ENCODE data around the gene LRTM2. TPM values are rescaled to one million over a fixed set of nuclear protein-coding genes. Genes with fewer than 3 reads are reported as not detected.

The LRTM2 gene
- total RNA-seq, 2 experiments from 2014 or later = not detected

DNA sequence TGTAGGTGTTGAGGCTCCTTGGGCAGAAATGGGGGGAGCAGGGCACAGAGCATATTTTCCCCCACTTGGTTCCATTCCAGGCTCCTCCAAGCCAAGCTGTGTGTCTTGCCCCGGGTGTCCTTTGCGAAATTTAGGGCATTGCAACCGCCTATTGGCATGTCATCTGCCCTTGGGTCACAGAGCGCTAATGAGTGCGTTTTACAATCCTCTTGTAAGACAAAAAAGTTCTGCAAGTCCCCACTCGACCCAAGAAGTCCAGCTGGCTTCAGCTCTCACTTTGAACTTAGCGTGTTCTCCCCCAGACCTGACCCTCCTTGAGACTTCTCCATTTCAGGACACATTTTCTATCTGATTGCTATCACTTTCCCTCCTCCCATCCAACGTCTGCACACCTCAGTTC, 6.1 kb upstream of the LRTM2 start:
- POLR2A ChIA-PET = no interaction called here

DNA sequence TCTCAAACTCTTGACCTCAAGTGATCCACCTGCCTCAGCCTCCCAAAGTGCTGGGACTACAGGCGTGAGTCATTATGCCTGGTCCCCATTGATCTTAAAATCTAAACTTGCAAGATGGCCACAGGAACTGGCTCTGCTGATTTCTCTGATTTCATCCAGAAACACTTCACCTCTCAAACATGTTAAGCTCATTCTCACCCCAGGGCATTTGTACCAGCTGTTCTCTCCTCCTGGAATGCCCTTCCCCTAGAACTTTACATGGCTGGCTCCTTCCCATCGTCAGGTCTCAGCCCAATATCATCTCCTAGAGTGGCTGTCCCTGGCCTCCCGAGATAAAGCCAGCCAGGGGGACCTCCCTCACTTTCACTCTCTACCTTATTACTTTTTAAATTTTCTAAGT, 5.3 kb upstream of the LRTM2 start:
- CTCF ChIA-PET (ENCODE audit: unreplicated experiment) = no interaction called here

More for the DNA sequence above, 6.1 kb upstream of the LRTM2 start:
- no TSS peak for BruUV-seq (replicated peaks)
- no peak overlapping the region for H2AFZ ChIP-seq (ENCODE audit: low read length)
- no peaks in the 10 kb centered on the region for H3K9me2 ChIP-seq (ENCODE audit: insufficient read depth, low read length)
- H4K20me1 ChIP-seq (ENCODE audit: insufficient read depth, low read length) = no peaks in the 10 kb centered on the region
- H3K4me2 ChIP-seq (ENCODE audit: low read length) = no peak overlapping the region
- TF ChIP-seq, protein P1, sequence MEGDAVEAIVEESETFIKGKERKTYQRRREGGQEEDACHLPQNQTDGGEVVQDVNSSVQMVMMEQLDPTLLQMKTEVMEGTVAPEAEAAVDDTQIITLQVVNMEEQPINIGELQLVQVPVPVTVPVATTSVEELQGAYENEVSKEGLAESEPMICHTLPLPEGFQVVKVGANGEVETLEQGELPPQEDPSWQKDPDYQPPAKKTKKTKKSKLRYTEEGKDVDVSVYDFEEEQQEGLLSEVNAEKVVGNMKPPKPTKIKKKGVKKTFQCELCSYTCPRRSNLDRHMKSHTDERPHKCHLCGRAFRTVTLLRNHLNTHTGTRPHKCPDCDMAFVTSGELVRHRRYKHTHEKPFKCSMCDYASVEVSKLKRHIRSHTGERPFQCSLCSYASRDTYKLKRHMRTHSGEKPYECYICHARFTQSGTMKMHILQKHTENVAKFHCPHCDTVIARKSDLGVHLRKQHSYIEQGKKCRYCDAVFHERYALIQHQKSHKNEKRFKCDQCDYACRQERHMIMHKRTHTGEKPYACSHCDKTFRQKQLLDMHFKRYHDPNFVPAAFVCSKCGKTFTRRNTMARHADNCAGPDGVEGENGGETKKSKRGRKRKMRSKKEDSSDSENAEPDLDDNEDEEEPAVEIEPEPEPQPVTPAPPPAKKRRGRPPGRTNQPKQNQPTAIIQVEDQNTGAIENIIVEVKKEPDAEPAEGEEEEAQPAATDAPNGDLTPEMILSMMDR (conservative IDR thresholded peaks at IDR 0.05; ENCODE audit: low read length) = no peak
- no peak for TF ChIP-seq EZH2phosphoT487 (IDR thresholded peaks at IDR 0.05; ENCODE audit: borderline replicate concordance, low read depth, low read length)
- H3K36me3 ChIP-seq (ENCODE audit: insufficient read depth, low read length) = no peaks in the 10 kb centered on the region
- intact Hi-C loops (cut with micrococcal nuclease; ENCODE audit: unreplicated experiment) = no loop called here
- no peaks in the 10 kb centered on the region for H3K79me2 ChIP-seq (ENCODE audit: insufficient read depth, low read depth, low read length)
- H3K4me1 ChIP-seq (ENCODE audit: insufficient read depth, low read length, poor library complexity, severe bottlenecking) = no peaks in the 10 kb centered on the region
- no peak for DNase-seq (ENCODE audit: low spot score)
- CTCF ChIA-PET (ENCODE audit: unreplicated experiment) = no interaction called here
- H3K4me3 ChIP-seq (ENCODE audit: low read depth, low read length, poor library complexity, severe bottlenecking) = no peak overlapping the region
- H3K27ac ChIP-seq (ENCODE audit: low read depth, low read length, poor library complexity, severe bottlenecking) = no peak overlapping the region
- H3K9me3 ChIP-seq (ENCODE audit: low read length) = no peaks in the 10 kb centered on the region

More for the DNA sequence above, 5.3 kb upstream of the LRTM2 start:
- Histone ChIP-seq H3K4me3 (ENCODE audit: low read depth, low read length, poor library complexity, severe bottlenecking) (no peak overlapping the region), H3K36me3 (ENCODE audit: insufficient read depth, low read length) (no peaks in the 10 kb centered on the region), H3K27ac (ENCODE audit: low read depth, low read length, poor library complexity, severe bottlenecking) (no peak overlapping the region), H2AFZ (ENCODE audit: low read length) (no peak overlapping the region), H3K4me1 (ENCODE audit: insufficient read depth, low read length, poor library complexity, severe bottlenecking) (no peaks in the 10 kb centered on the region), H3K9me2 (ENCODE audit: insufficient read depth, low read length) (no peaks in the 10 kb centered on the region), H4K20me1 (ENCODE audit: insufficient read depth, low read length) (no peaks in the 10 kb centered on the region), H3K4me2 (ENCODE audit: low read length) (no peak overlapping the region), H3K9me3 (ENCODE audit: low read length) (no peaks in the 10 kb centered on the region), H3K79me2 (ENCODE audit: insufficient read depth, low read depth, low read length) (no peaks in the 10 kb centered on the region)
- TF ChIP-seq, protein P1 (conservative IDR thresholded peaks at IDR 0.05; ENCODE audit: low read length) = no peak
- no peak for TF ChIP-seq EZH2phosphoT487 (IDR thresholded peaks at IDR 0.05; ENCODE audit: borderline replicate concordance, low read depth, low read length)
- no peak for DNase-seq (ENCODE audit: low spot score)
- intact Hi-C loops (cut with micrococcal nuclease; ENCODE audit: unreplicated experiment) = no loop called here
- no TSS peak for BruUV-seq (replicated peaks)
- POLR2A ChIA-PET = interaction anchor here (0.8 kb wide), 1 partner anchor 61 kb away, joined by 3 read pairs; no protein-coding TSS in a partner anchor
